Measurements from ENCODE around the gene RPL18A. TPM values are rescaled to one million over a fixed set of nuclear protein-coding genes. Genes with fewer than 3 reads are reported as not detected.

The RPL18A gene
- total and polyA plus RNA-seq, 4 donors: 422 to 1,388 (median 949) TPM

GRCh38 chr19:17848595-17849292 lies 11.0 kb upstream of the RPL18A start:
- DNase-seq (ENCODE audit: low read depth in 4 of 6, low spot score in 6 of 6): no peak
- Histone ChIP-seq H3K4me1 (ENCODE audit: control insufficient read depth, insufficient read depth, low read length) (peaks cover 16% of the 10 kb centered on the region), H3K27me3 (ENCODE audit: control insufficient read depth, insufficient read depth, low read length) (no peaks in the 10 kb centered on the region), H3K4me3 (ENCODE audit: low read depth, low read length) (no peak overlapping the region), H3K36me3 (ENCODE audit: control insufficient read depth, insufficient read depth, low read length) (peaks cover 3% of the 10 kb centered on the region), H3K9me3 (ENCODE audit: control insufficient read depth, insufficient read depth, low read length) (no peaks in the 10 kb centered on the region), H3K27ac (ENCODE audit: low read depth, low read length) (no peak overlapping the region)
- WGBS (ENCODE audit: insufficient coverage): 81% methylated on average over 11 of the region's 14 CpGs

GRCh38 chr19:17854061-17854460 lies 5.6 kb upstream of the RPL18A start:
- WGBS (ENCODE audit: insufficient coverage): 78% methylated on average over 3 of the region's 6 CpGs
- H3K27ac ChIP-seq (ENCODE audit: low read depth, low read length): no peak overlapping the region
- no peaks in the 10 kb centered on the region for H3K9me3 ChIP-seq (ENCODE audit: control insufficient read depth, insufficient read depth, low read length)
- no peaks in the 10 kb centered on the region for H3K27me3 ChIP-seq (ENCODE audit: control insufficient read depth, insufficient read depth, low read length)
- no peak for DNase-seq (ENCODE audit: low read depth in 4 of 6, low spot score in 6 of 6)
- peaks cover 2% of the 10 kb centered on the region for H3K4me1 ChIP-seq (ENCODE audit: control insufficient read depth, insufficient read depth, low read length)
- no peaks in the 10 kb centered on the region for H3K36me3 ChIP-seq (ENCODE audit: control insufficient read depth, insufficient read depth, low read length)
- no peak overlapping the region for H3K4me3 ChIP-seq (ENCODE audit: low read depth, low read length)

GRCh38 chr19:17855280-17856152 lies 4.2 kb upstream of the RPL18A start:
- DNase-seq (ENCODE audit: low read depth in 4 of 6, low spot score in 6 of 6): peak in 5 of 6 donors; percentile 45 to 91 (median 59)
- peaks cover 8% of the 10 kb centered on the region for H3K4me1 ChIP-seq (ENCODE audit: control insufficient read depth, insufficient read depth, low read length)
- no peaks in the 10 kb centered on the region for H3K9me3 ChIP-seq (ENCODE audit: control insufficient read depth, insufficient read depth, low read length)
- no peaks in the 10 kb centered on the region for H3K36me3 ChIP-seq (ENCODE audit: control insufficient read depth, insufficient read depth, low read length)
- WGBS (ENCODE audit: insufficient coverage): 19% methylated on average over 24 of the region's 29 CpGs
- H3K4me3 ChIP-seq (ENCODE audit: low read depth, low read length): no peak overlapping the region
- no peak overlapping the region for H3K27ac ChIP-seq (ENCODE audit: low read depth, low read length)
- H3K27me3 ChIP-seq (ENCODE audit: control insufficient read depth, insufficient read depth, low read length): no peaks in the 10 kb centered on the region

- Histone ChIP-seq H3K36me3 (ENCODE audit: control insufficient read depth, insufficient read depth, low read length) (peaks cover 45% of the 10 kb centered on the region), H3K4me3 (ENCODE audit: low read depth, low read length) (peak overlapping the region; percentile 92), H3K4me1 (ENCODE audit: control insufficient read depth, insufficient read depth, low read length) (peaks cover 22% of the 10 kb centered on the region), H3K9me3 (ENCODE audit: control insufficient read depth, insufficient read depth, low read length) (no peaks in the 10 kb centered on the region), H3K27me3 (ENCODE audit: control insufficient read depth, insufficient read depth, low read length) (no peaks in the 10 kb centered on the region), H3K27ac (ENCODE audit: low read depth, low read length) (peak overlapping the region; percentile 1)
- 1% methylated on average over 22 of the region's 22 CpGs for WGBS (ENCODE audit: insufficient coverage)
- DNase-seq (ENCODE audit: low read depth in 4 of 6, low spot score in 6 of 6): no peak
Measured at GRCh38 chr19:17860331-17860992, 752 bp downstream of the RPL18A start.

GRCh38 chr19:17860993-17861360 lies 1.3 kb downstream of the RPL18A start:
- Histone ChIP-seq H3K4me1 (ENCODE audit: control insufficient read depth, insufficient read depth, low read length) (peaks cover 22% of the 10 kb centered on the region), H3K27me3 (ENCODE audit: control insufficient read depth, insufficient read depth, low read length) (no peaks in the 10 kb centered on the region), H3K27ac (ENCODE audit: low read depth, low read length) (no peak overlapping the region), H3K4me3 (ENCODE audit: low read depth, low read length) (peak overlapping the region; percentile 92), H3K36me3 (ENCODE audit: control insufficient read depth, insufficient read depth, low read length) (peaks cover 50% of the 10 kb centered on the region), H3K9me3 (ENCODE audit: control insufficient read depth, insufficient read depth, low read length) (no peaks in the 10 kb centered on the region)
- WGBS (ENCODE audit: insufficient coverage): no CpG with 5 or more reads among the region's 7 CpGs
- no peak for DNase-seq (ENCODE audit: low read depth in 4 of 6, low spot score in 6 of 6)

- H3K4me3 ChIP-seq (ENCODE audit: low read depth, low read length): no peak overlapping the region
Measured at GRCh38 chr19:17861542-17862402, 2.1 kb downstream of the RPL18A start.

GRCh38 chr19:17862711-17863519 lies 3.2 kb downstream of the RPL18A start:
- WGBS (ENCODE audit: insufficient coverage): 88% methylated on average over 23 of the region's 31 CpGs
- no peak for DNase-seq (ENCODE audit: low read depth in 4 of 6, low spot score in 6 of 6)
- peaks cover 57% of the 10 kb centered on the region for H3K36me3 ChIP-seq (ENCODE audit: control insufficient read depth, insufficient read depth, low read length)
- no peaks in the 10 kb centered on the region for H3K27me3 ChIP-seq (ENCODE audit: control insufficient read depth, insufficient read depth, low read length)
- no peak overlapping the region for H3K27ac ChIP-seq (ENCODE audit: low read depth, low read length)
- H3K9me3 ChIP-seq (ENCODE audit: control insufficient read depth, insufficient read depth, low read length): no peaks in the 10 kb centered on the region
- no peak overlapping the region for H3K4me3 ChIP-seq (ENCODE audit: low read depth, low read length)
- H3K4me1 ChIP-seq (ENCODE audit: control insufficient read depth, insufficient read depth, low read length): peaks cover 22% of the 10 kb centered on the region

More at GRCh38 chr19:17861542-17862402, 2.1 kb downstream of the RPL18A start:
- Histone ChIP-seq H3K27me3 (ENCODE audit: control insufficient read depth, insufficient read depth, low read length) (no peaks in the 10 kb centered on the region), H3K27ac (ENCODE audit: low read depth, low read length) (no peak overlapping the region), H3K4me1 (ENCODE audit: control insufficient read depth, insufficient read depth, low read length) (peaks cover 22% of the 10 kb centered on the region), H3K36me3 (ENCODE audit: control insufficient read depth, insufficient read depth, low read length) (peaks cover 54% of the 10 kb centered on the region), H3K9me3 (ENCODE audit: control insufficient read depth, insufficient read depth, low read length) (no peaks in the 10 kb centered on the region)
- no peak for DNase-seq (ENCODE audit: low read depth in 4 of 6, low spot score in 6 of 6)
- WGBS (ENCODE audit: insufficient coverage): 88% methylated on average over 20 of the region's 23 CpGs

GRCh38 chr19:17863520-17864182 lies 3.9 kb downstream of the RPL18A start:
- no peak for DNase-seq (ENCODE audit: low read depth in 4 of 6, low spot score in 6 of 6)
- peaks cover 22% of the 10 kb centered on the region for H3K4me1 ChIP-seq (ENCODE audit: control insufficient read depth, insufficient read depth, low read length)
- H3K27ac ChIP-seq (ENCODE audit: low read depth, low read length): no peak overlapping the region
- peaks cover 4% of the 10 kb centered on the region for H3K27me3 ChIP-seq (ENCODE audit: control insufficient read depth, insufficient read depth, low read length)
- peaks cover 57% of the 10 kb centered on the region for H3K36me3 ChIP-seq (ENCODE audit: control insufficient read depth, insufficient read depth, low read length)
- no peak overlapping the region for H3K4me3 ChIP-seq (ENCODE audit: low read depth, low read length)
- WGBS (ENCODE audit: insufficient coverage): 95% methylated on average over 8 of the region's 8 CpGs
- no peaks in the 10 kb centered on the region for H3K9me3 ChIP-seq (ENCODE audit: control insufficient read depth, insufficient read depth, low read length)
